Measurements from ENCODE around the gene S100A6.
"Not testable (repeated sequence)": the region's sequence is repeated elsewhere in the genome, so short reads cannot be mapped to it uniquely, and the experiment has no call there.

The S100A6 gene

GRCh38 chr1:153527683-153528040 is 8.1 kb downstream of the S100A6 start:
- no peak for DNase-seq

GRCh38 chr1:153527023-153527682 is 8.6 kb downstream of the S100A6 start:
- peak; percentile 42 for DNase-seq

- DNase-seq, result no peak
Observed at GRCh38 chr1:153526132-153526543, 9.7 kb downstream of the S100A6 start.

- DNase-seq, result no peak
Observed at GRCh38 chr1:153525088-153525728, 10.6 kb downstream of the S100A6 start.

GRCh38 chr1:153522353-153523048 is 13.3 kb downstream of the S100A6 start:
- DNase-seq, result not testable (repeated sequence)

GRCh38 chr1:153521808-153522207 is 14.0 kb downstream of the S100A6 start:
- DNase-seq, result not testable (repeated sequence)

GRCh38 chr1:153520818-153521476 is 14.8 kb downstream of the S100A6 start:
- no peak for DNase-seq

- not testable (repeated sequence) for DNase-seq
Observed at GRCh38 chr1:153520137-153520691, 15.6 kb downstream of the S100A6 start.

GRCh38 chr1:153519242-153519641 is 16.5 kb downstream of the S100A6 start:
- no peak for DNase-seq

- DNase-seq, result no peak
Observed at GRCh38 chr1:153515504-153516394, 20.0 kb downstream of the S100A6 start.

GRCh38 chr1:153513666-153514065 is 22.1 kb downstream of the S100A6 start:
- DNase-seq, result no peak

- no peak for DNase-seq
Observed at GRCh38 chr1:153513023-153513422, 22.8 kb downstream of the S100A6 start.

GRCh38 chr1:153510984-153511410 is 24.8 kb downstream of the S100A6 start:
- DNase-seq, result peak; percentile 77

- DNase-seq, result peak; percentile 27
Observed at GRCh38 chr1:153509729-153510354, 25.9 kb downstream of the S100A6 start.

- no peak for DNase-seq
Observed at GRCh38 chr1:153509036-153509435, 26.8 kb downstream of the S100A6 start.

- DNase-seq, result peak; percentile 18
Observed at GRCh38 chr1:153507926-153508583, 27.7 kb downstream of the S100A6 start.

- peak; percentile 89 for DNase-seq
Observed at GRCh38 chr1:153506831-153507413, 28.9 kb downstream of the S100A6 start.

- no peak for DNase-seq
Observed at GRCh38 chr1:153506386-153506785, 29.4 kb downstream of the S100A6 start.

- no peak for DNase-seq
Observed at GRCh38 chr1:153505576-153505975, 30.2 kb downstream of the S100A6 start.

GRCh38 chr1:153503766-153504165 is 32.0 kb downstream of the S100A6 start:
- no peak for DNase-seq
